Measurements from ENCODE around the gene C9orf50. TPM values are rescaled to one million over a fixed set of nuclear protein-coding genes. Genes with fewer than 3 reads are reported as not detected.

C9orf50 gene
- total RNA-seq, 4 donors from 2014 or later = not detected

DNA sequence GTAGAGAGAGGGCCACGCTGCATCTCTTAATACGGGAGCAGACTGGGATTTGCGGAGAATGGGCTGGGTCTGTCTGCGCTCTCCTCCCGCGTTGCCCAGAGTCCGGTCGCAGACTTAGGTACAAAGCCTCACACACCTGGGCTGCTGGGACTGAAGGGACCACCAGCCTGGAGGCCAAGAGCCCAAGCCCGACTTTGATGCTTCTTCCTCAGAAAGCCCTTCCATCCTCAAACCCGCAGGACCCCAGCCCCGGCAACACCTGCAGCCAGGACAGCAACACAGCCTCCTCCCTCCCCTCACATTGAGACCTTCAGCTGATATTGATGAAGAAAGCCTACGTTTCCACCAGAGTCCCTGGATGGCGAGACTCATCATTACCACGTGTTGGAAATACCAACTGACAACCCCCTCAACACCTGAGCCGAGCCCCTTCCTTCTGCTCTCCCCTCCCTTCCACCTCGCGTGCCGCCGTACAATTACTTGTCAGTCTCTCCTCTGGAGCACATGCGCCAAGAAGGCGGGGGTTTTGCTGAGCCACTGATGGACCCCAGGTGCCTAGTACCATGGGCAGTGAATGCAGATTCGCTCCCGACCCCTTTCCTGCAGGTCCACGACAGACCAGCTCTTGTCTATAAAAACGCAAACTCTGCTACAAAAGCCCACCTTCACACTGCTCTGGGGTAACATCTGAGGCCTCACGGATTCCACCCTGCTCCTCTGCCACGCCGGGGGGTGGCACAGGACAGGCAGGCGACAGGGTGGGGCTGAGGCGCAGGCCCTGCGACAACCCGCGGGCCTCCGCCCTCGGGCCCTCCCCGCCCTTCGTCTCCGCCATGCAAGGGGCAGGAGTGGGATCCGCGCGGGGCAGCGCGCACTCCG is 20.2 kb upstream of the C9orf50 start:
- no peak for TF ChIP-seq CTCF (IDR thresholded peaks at IDR 0.05; ENCODE audit: low read depth)

DNA sequence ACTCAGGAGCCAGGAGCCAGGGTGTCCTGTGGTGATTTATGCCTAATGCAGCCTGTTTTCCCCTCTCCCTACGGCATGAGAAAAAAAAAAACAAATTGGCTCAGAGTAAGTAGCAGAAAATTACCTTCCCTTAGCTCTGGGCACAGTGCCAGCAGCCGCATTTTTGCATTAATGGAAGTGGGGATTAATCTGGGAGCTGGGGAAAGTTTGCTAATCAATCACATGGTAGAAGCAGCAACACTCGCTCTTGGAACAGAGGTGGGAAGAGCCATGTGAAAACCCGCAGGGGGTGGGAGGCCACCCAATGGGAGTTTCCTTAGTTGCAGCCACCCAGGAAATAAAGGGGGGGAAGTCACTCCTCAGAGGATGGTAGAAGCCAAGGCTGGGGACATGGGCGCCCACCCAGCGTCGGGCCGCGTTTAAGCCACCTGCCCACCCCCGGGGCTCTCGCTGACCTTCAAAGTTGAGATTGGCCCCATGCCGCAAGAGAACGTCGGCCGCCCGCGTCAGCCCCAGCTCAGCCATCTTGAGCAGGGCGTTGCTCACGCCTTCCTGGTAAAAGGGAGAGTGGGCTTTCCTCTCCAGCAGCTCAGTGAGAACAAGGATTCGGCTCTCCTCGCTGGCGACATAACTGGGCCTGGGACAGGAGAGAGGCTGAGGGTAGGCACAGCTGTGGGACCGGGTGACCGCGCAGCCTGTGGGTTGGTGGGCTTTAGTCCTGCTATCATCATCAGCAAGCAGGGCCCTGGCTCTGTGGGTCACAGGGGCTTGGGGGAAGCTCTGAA is 19.4 kb upstream of the C9orf50 start:
- TF ChIP-seq CTCF (IDR thresholded peaks at IDR 0.05; ENCODE audit: low read depth) = no peak

GRCh38 chr9:129639756-129640085 is 18.8 kb upstream of the C9orf50 start:
- TF ChIP-seq CTCF (IDR thresholded peaks at IDR 0.05; ENCODE audit: low read depth) = no peak

DNA sequence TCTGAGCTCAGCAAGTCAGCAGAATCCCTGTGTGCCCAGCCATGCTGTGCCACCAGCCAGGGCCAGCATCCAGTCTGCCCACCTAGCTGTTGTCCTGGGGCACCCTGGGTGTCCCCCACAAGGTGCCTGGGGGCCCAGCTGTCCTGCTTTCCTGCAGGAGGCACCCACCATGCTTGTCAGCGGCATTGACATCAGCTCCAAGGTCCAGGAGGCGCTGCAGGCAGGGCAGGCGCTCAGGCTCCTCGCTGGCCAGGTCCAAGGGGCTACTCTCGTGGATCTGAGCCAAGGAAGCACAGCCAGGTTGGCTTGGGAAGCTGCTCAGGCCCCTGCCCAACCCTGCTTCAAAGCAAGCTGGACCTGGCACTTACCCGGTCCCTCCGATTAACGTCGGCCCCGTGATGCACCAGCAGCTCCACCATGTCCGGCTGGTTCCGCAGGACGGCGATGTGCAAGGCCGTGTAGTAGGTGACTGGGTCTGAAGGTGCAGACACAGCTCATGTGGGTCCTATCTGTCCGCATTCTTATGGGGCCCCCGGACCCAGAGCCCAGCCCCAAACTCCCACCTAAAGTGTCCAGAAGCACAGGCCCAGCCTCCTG is 18.2 kb upstream of the C9orf50 start:
- TF ChIP-seq CTCF (IDR thresholded peaks at IDR 0.05; ENCODE audit: low read depth) = no peak

DNA sequence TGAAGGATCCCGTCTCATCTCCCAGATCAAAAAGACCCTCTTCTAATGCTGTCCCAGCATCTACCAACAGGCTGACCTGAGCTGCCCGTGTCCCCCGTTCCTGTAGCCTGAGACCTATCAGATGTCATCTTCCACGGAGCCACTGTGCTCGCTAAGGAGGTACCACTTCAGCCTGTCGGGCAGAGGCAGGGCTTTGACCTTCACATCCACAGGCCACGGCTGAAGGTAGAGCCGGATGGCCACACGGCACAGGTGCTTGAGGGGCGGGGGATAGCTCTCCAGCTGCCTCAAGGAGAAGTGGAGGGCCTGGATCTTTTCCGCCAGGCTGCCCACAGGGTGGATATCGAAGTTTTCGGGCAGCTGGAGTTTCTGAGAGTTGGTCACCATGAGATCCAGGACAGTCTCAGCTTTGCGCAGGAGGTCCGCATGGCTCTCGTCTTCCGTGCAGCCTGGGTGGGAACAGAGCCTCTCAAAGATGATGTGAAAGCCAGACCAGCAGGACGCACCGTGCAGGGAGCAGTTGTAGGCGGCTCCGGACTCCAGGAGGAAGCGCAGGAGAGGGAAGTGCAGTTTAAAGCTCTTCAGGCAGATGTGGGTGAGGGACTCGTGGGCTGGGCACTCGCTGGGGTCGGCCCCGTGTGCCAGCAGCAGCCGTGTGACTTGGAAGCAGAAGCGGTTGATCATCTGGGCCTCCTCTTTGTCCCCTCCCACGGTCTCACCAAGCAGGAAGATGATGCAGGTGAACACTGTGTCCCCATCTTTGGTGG is 17.0 kb upstream of the C9orf50 start:
- no peak for TF ChIP-seq CTCF (IDR thresholded peaks at IDR 0.05; ENCODE audit: low read depth)

DNA sequence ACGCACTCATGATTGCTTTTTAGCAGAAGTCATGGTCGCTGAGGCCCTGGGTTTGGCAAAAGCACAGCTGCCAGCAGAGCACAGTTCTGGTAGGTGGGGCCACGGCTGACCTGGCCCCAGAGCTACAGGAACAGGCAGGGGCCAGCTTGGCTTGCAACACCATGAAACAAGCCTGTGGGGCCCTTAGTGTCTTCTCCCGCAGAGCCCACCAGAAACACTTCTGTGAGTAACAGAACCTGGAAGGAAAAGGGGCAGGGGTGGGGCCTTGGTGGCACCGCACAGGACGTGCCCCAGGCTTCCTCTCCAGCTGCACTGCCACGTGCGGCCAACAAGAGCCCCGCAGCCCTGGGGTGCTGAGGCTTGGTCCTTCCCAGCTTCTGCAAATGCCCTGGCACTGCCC is 16.2 kb upstream of the C9orf50 start:
- TF ChIP-seq CTCF (IDR thresholded peaks at IDR 0.05; ENCODE audit: low read depth) = no peak

All from subcutaneous adipose tissue (tissue), 4 donors.